ENCODE results near the gene METTL2A. TPM values are rescaled to one million over a fixed set of nuclear protein-coding genes. Genes with fewer than 3 reads are reported as not detected.
"Not testable (repeated sequence)": the region's sequence is repeated elsewhere in the genome, so short reads cannot be mapped to it uniquely, and the experiment has no call there.

The METTL2A gene
- total and polyA plus RNA-seq, 2 experiments from 2014 or later = 19.2 to 22.4 TPM

DNA sequence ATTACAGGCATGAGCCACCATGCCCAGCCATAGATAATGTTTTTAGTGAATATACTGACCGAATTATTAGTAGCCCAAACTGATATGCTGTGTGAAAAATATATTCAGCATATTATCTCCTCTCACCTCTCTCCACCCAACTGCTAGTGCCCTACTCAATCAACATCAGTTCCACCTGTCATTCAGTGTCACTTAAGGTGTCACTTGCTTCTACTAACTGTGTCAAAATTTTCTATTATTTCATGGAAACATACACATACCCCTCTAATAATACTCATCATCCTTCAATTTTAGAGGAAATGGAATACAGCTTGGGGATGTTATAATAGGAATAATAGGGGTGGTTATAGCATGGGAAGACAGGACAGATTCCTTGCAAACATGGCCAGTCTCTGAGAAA is 30.8 kb upstream of the METTL2A start:
- H2AFZ ChIP-seq = no peak overlapping the region
- no peaks in the 10 kb centered on the region for H4K20me1 ChIP-seq (ENCODE audit: insufficient read depth)
- H3F3A ChIP-seq (ENCODE audit: insufficient read depth) = no peaks in the 10 kb centered on the region
- H3K9ac ChIP-seq = no peak overlapping the region
- in situ Hi-C loops (cut with MboI) = no loop called here
- WGBS, 2 experiments (ENCODE audit: low coverage in 1 of 2, low lambda C conversion rate in 2 of 2, missing lambda C conversion rate in 2 of 2) = 24 to 33% methylated on average over 1 of the region's 1 CpG
- H3K4me1 ChIP-seq (ENCODE audit: insufficient read depth) = no peaks in the 10 kb centered on the region
- no peaks in the 10 kb centered on the region for H3K79me2 ChIP-seq (ENCODE audit: insufficient read depth)
- H3K9me2 ChIP-seq (ENCODE audit: insufficient read depth) = no peaks in the 10 kb centered on the region
- H3K4me2 ChIP-seq (ENCODE audit: unreplicated experiment) = no peak overlapping the region
- H3K27ac ChIP-seq = no peak overlapping the region
- no peaks in the 10 kb centered on the region for H3K9me3 ChIP-seq (ENCODE audit: low read depth)
- H3K36me3 ChIP-seq (ENCODE audit: low read depth) = no peaks in the 10 kb centered on the region
- TF ChIP-seq EZH2 (IDR thresholded peaks at IDR 0.05; ENCODE audit: insufficient read depth, poor library complexity, severe bottlenecking) (no peak), EZH2phosphoT487 (IDR thresholded peaks at IDR 0.05; ENCODE audit: insufficient read depth, low read depth) (no peak)
- no peak for DNase-seq
- no peak overlapping the region for H3K4me3 ChIP-seq
- H3K27me3 ChIP-seq (replicated peaks; ENCODE audit: insufficient read depth) = peaks cover 18% of the 10 kb centered on the region; the same call in 1 of the 2 replicates

GRCh38 chr17:62398891-62399290 is 24.8 kb upstream of the METTL2A start:
- H3K4me2 ChIP-seq (ENCODE audit: unreplicated experiment) = no peak overlapping the region
- no peak overlapping the region for H2AFZ ChIP-seq
- in situ Hi-C loops (cut with MboI) = no loop called here
- no peaks in the 10 kb centered on the region for H4K20me1 ChIP-seq (ENCODE audit: insufficient read depth)
- no peak overlapping the region for H3K4me3 ChIP-seq
- H3K4me1 ChIP-seq (ENCODE audit: insufficient read depth) = no peaks in the 10 kb centered on the region
- no peak overlapping the region for H3K27ac ChIP-seq
- no peaks in the 10 kb centered on the region for H3K9me2 ChIP-seq (ENCODE audit: insufficient read depth)
- H3K9ac ChIP-seq = no peak overlapping the region
- no peaks in the 10 kb centered on the region for H3K36me3 ChIP-seq (ENCODE audit: low read depth)
- H3K9me3 ChIP-seq (ENCODE audit: low read depth) = no peaks in the 10 kb centered on the region
- H3K79me2 ChIP-seq (ENCODE audit: insufficient read depth) = no peaks in the 10 kb centered on the region
- peaks cover 10% of the 10 kb centered on the region; the same call in 1 of the 2 replicates for H3K27me3 ChIP-seq (replicated peaks; ENCODE audit: insufficient read depth)
- WGBS, 2 experiments (ENCODE audit: low coverage in 1 of 2, low lambda C conversion rate in 2 of 2, missing lambda C conversion rate in 2 of 2) = 5 to 9% methylated on average over 1 of the region's 1 CpG
- TF ChIP-seq EZH2 (IDR thresholded peaks at IDR 0.05; ENCODE audit: insufficient read depth, poor library complexity, severe bottlenecking) = no peak
- TF ChIP-seq EZH2phosphoT487 (IDR thresholded peaks at IDR 0.05; ENCODE audit: insufficient read depth, low read depth) = no peak
- no peak for DNase-seq
- no peaks in the 10 kb centered on the region for H3F3A ChIP-seq (ENCODE audit: insufficient read depth)

DNA sequence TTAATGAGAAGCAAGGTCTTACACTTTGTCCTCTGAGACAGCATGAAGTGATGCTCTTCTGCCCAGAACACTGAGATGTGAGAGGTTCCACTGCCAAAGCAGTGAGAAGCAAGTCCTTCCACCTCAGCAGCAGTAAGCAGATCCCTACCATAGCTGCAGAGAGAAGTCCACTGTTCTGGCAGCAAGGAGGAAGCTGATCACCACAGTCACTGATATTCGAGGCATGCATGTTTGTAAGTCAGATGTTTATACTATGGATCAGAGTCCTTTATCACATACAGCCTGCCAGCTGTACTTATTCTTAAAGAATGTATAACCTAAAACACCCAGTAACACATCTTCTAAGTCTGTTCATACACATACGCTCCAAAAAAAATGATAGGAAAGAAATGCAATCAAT is 18.2 kb upstream of the METTL2A start:
- DNase-seq = no peak
- no peaks in the 10 kb centered on the region for H3K36me3 ChIP-seq (ENCODE audit: low read depth)
- WGBS, 2 experiments (ENCODE audit: low coverage in 1 of 2, low lambda C conversion rate in 2 of 2, missing lambda C conversion rate in 2 of 2) = 34 to 41% methylated on average over 2 of the region's 2 CpGs
- no peaks in the 10 kb centered on the region for H4K20me1 ChIP-seq (ENCODE audit: insufficient read depth)
- H3F3A ChIP-seq (ENCODE audit: insufficient read depth) = no peaks in the 10 kb centered on the region
- H3K9me2 ChIP-seq (ENCODE audit: insufficient read depth) = no peaks in the 10 kb centered on the region
- peaks cover 14% of the 10 kb centered on the region for H3K27me3 ChIP-seq (replicated peaks; ENCODE audit: insufficient read depth)
- in situ Hi-C loops (cut with MboI) = no loop called here
- H3K9ac ChIP-seq = no peak overlapping the region
- TF ChIP-seq EZH2 (IDR thresholded peaks at IDR 0.05; ENCODE audit: insufficient read depth, poor library complexity, severe bottlenecking) (no peak), EZH2phosphoT487 (IDR thresholded peaks at IDR 0.05; ENCODE audit: insufficient read depth, low read depth) (no peak)
- H3K27ac ChIP-seq = no peak overlapping the region
- H3K79me2 ChIP-seq (ENCODE audit: insufficient read depth) = no peaks in the 10 kb centered on the region
- no peak overlapping the region for H3K4me2 ChIP-seq (ENCODE audit: unreplicated experiment)
- no peaks in the 10 kb centered on the region for H3K4me1 ChIP-seq (ENCODE audit: insufficient read depth)
- no peaks in the 10 kb centered on the region for H3K9me3 ChIP-seq (ENCODE audit: low read depth)
- no peak overlapping the region for H2AFZ ChIP-seq
- no peak overlapping the region for H3K4me3 ChIP-seq

- H3K9me2 ChIP-seq (ENCODE audit: insufficient read depth); H4K20me1 ChIP-seq (ENCODE audit: insufficient read depth); in situ Hi-C loops (cut with MboI); H3K9ac ChIP-seq; H3K36me3 ChIP-seq (ENCODE audit: low read depth); DNase-seq; H3K79me2 ChIP-seq (ENCODE audit: insufficient read depth); H2AFZ ChIP-seq; H3K9me3 ChIP-seq (ENCODE audit: low read depth); H3K4me3 ChIP-seq; H3F3A ChIP-seq (ENCODE audit: insufficient read depth); H3K4me1 ChIP-seq (ENCODE audit: insufficient read depth); H3K4me2 ChIP-seq (ENCODE audit: unreplicated experiment); H3K27ac ChIP-seq: not testable (repeated sequence)
- WGBS, 2 experiments (ENCODE audit: low coverage in 1 of 2, low lambda C conversion rate in 2 of 2, missing lambda C conversion rate in 2 of 2) = 27 to 33% methylated on average over 1 of the region's 1 CpG
- peaks cover 13% of the 10 kb centered on the region; the same call in 1 of the 2 replicates for H3K27me3 ChIP-seq (replicated peaks; ENCODE audit: insufficient read depth)
Observed at GRCh38 chr17:62413090-62413489, 10.6 kb upstream of the METTL2A start.

- 63 to 77% methylated on average over 2 of the region's 2 CpGs for WGBS, 2 experiments (ENCODE audit: low coverage in 1 of 2, low lambda C conversion rate in 2 of 2, missing lambda C conversion rate in 2 of 2)
- peaks cover 37% of the 10 kb centered on the region for H3K79me2 ChIP-seq (ENCODE audit: insufficient read depth)
- H3K4me1 ChIP-seq (ENCODE audit: insufficient read depth); H3K4me3 ChIP-seq; H3K9ac ChIP-seq; H3K4me2 ChIP-seq (ENCODE audit: unreplicated experiment); H3K36me3 ChIP-seq (ENCODE audit: low read depth); H4K20me1 ChIP-seq (ENCODE audit: insufficient read depth); H3K9me3 ChIP-seq (ENCODE audit: low read depth); H3K27me3 ChIP-seq (replicated peaks; ENCODE audit: insufficient read depth); DNase-seq; H3K9me2 ChIP-seq (ENCODE audit: insufficient read depth); H3F3A ChIP-seq (ENCODE audit: insufficient read depth); H2AFZ ChIP-seq; in situ Hi-C loops (cut with MboI); H3K27ac ChIP-seq: not testable (repeated sequence)
Observed at GRCh38 chr17:62426214-62426613, 2.5 kb downstream of the METTL2A start.

GRCh38 chr17:62435251-62435650 is 11.6 kb downstream of the METTL2A start:
- H3K4me1 ChIP-seq (ENCODE audit: insufficient read depth); H3K9me3 ChIP-seq (ENCODE audit: low read depth); DNase-seq; H3K9ac ChIP-seq; in situ Hi-C loops (cut with MboI); H3F3A ChIP-seq (ENCODE audit: insufficient read depth); H2AFZ ChIP-seq; H3K27me3 ChIP-seq (replicated peaks; ENCODE audit: insufficient read depth); H3K36me3 ChIP-seq (ENCODE audit: low read depth); H3K79me2 ChIP-seq (ENCODE audit: insufficient read depth); H3K4me3 ChIP-seq; H3K9me2 ChIP-seq (ENCODE audit: insufficient read depth); H3K27ac ChIP-seq; H3K4me2 ChIP-seq (ENCODE audit: unreplicated experiment); H4K20me1 ChIP-seq (ENCODE audit: insufficient read depth): not testable (repeated sequence)
- WGBS, 2 experiments (ENCODE audit: low coverage in 1 of 2, low lambda C conversion rate in 2 of 2, missing lambda C conversion rate in 2 of 2) = 92 to 98% methylated on average over 4 of the region's 4 CpGs

DNA sequence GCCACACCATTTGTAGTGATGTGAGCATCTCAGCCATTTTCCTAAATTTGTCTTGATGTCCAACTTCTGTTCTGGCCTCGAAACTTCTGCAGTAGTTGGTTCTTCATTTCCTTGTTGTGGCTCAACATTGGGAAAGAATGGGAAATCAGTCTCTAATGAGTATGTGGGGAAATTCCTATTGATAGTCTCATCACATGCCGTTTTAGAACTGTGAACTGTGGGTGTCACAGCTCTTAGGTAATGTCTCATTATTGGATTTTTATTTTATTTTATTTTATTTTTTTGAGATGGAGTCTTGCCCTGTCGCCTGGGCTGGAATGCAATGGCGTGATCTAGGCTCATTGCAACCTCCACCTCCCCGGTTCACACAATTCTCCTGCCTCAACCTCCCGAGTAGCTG is 17.5 kb downstream of the METTL2A start:
- not testable (repeated sequence) for H3K4me1 ChIP-seq (ENCODE audit: insufficient read depth)

More for the DNA sequence above, 17.5 kb downstream of the METTL2A start:
- H2AFZ ChIP-seq; H3K9ac ChIP-seq; DNase-seq; H3K4me2 ChIP-seq (ENCODE audit: unreplicated experiment); H3K9me2 ChIP-seq (ENCODE audit: insufficient read depth); H3K79me2 ChIP-seq (ENCODE audit: insufficient read depth); H3K27ac ChIP-seq; H3K4me3 ChIP-seq; H3F3A ChIP-seq (ENCODE audit: insufficient read depth); H3K27me3 ChIP-seq (replicated peaks; ENCODE audit: insufficient read depth); H4K20me1 ChIP-seq (ENCODE audit: insufficient read depth); H3K9me3 ChIP-seq (ENCODE audit: low read depth); in situ Hi-C loops (cut with MboI): not testable (repeated sequence)
- peaks cover 16% of the 10 kb centered on the region; the same call in 1 of the 2 replicates for H3K36me3 ChIP-seq (ENCODE audit: low read depth)
- 98% methylated on average over 6 of the region's 6 CpGs for WGBS, 2 experiments (ENCODE audit: low coverage in 1 of 2, low lambda C conversion rate in 2 of 2, missing lambda C conversion rate in 2 of 2)

All from GM23248 (cell line).